Karpas-422 (cell line): ENCODE results near the gene LRRC47. TPM values are rescaled to one million over a fixed set of nuclear protein-coding genes. Genes with fewer than 3 reads are reported as not detected.

Experiments
- DNase-seq: peaks from one replicate; pipeline ENCODE4 v3.0.0-alpha.2; 2015
- H2AFZ ChIP-seq: fragments of 200-600 bp; sonication (generic); 2 replicates; pipeline ENCODE4 v1.6.1; 2014; ENCODE audit warnings: antibody characterized with exemption, low read length, mixed read lengths
- H3K27ac ChIP-seq: fragments of 200-600 bp; sonication (generic); 2 replicates; pipeline ENCODE4 v1.5.1; 2014; ENCODE audit warnings: mild to moderate bottlenecking, low read length, moderate library complexity
- H3K27me3 ChIP-seq: fragments of 200-600 bp; sonication (generic); 2 replicates; pipeline ENCODE4 v1.6.1; 2014; ENCODE audit warnings: low read length, mixed read lengths
- H3K36me3 ChIP-seq: fragments of 200-600 bp; sonication (generic); 2 replicates; pipeline ENCODE4 v1.6.1; 2014; ENCODE audit warnings: low read length, mixed read lengths; ENCODE audit not compliant: insufficient read depth
- H3K4me1 ChIP-seq: fragments of 200-600 bp; sonication (generic); 2 replicates; pipeline ENCODE4 v1.6.1; 2014; ENCODE audit warnings: mild to moderate bottlenecking, low read length, mixed read lengths
- H3K4me2 ChIP-seq: fragments of 200-600 bp; sonication (generic); 2 replicates; pipeline ENCODE4 v1.6.1; 2014; ENCODE audit warnings: low read length, low read depth, mild to moderate bottlenecking; ENCODE audit not compliant: poor library complexity, severe bottlenecking
- H3K4me3 ChIP-seq: fragments of 200-600 bp; sonication (generic); 2 replicates; pipeline ENCODE4 v1.5.1; 2014; ENCODE audit warnings: mild to moderate bottlenecking, antibody characterized with exemption, low read length, mixed read lengths
- H3K79me2 ChIP-seq: fragments of 200-600 bp; sonication (generic); 2 replicates; pipeline ENCODE4 v1.6.1; 2014; ENCODE audit warnings: mild to moderate bottlenecking, low read length, mixed read lengths
- H3K9ac ChIP-seq: fragments of 200-600 bp; sonication (generic); 2 replicates; pipeline ENCODE4 v1.6.0; 2014; ENCODE audit warnings: low read length
- H3K9me2 ChIP-seq: fragments of 200-600 bp; sonication (generic), shearing (Covaris generic); replicated peaks from 2 replicates; pipeline ENCODE4 v1.6.0; 2014; ENCODE audit warnings: mild to moderate bottlenecking, low read length, moderate library complexity; ENCODE audit not compliant: insufficient read depth
- H3K9me3 ChIP-seq: fragments of 300-700, 200-600 bp; sonication (generic); 2 replicates; pipeline ENCODE4 v1.6.1; 2014; ENCODE audit warnings: low read length, mixed read lengths
- H4K20me1 ChIP-seq: fragments of 200-600 bp; sonication (generic); 2 replicates; pipeline ENCODE4 v1.6.1; 2014; ENCODE audit warnings: mild to moderate bottlenecking, antibody characterized with exemption, low read length, low read depth; ENCODE audit not compliant: insufficient read depth
- total RNA-seq: library from RNA; depleted of rRNA; stranded (reverse); fragments of >200 nt; shearing (Covaris generic); gene quantifications from 2 replicates; pipeline ENCODE4 v1.2.3, GENCODE V29; 2014; ENCODE audit warnings: low replicate concordance

The LRRC47 gene
- total RNA-seq, 1 experiment from 2014 or later: 10.2 TPM

DNA sequence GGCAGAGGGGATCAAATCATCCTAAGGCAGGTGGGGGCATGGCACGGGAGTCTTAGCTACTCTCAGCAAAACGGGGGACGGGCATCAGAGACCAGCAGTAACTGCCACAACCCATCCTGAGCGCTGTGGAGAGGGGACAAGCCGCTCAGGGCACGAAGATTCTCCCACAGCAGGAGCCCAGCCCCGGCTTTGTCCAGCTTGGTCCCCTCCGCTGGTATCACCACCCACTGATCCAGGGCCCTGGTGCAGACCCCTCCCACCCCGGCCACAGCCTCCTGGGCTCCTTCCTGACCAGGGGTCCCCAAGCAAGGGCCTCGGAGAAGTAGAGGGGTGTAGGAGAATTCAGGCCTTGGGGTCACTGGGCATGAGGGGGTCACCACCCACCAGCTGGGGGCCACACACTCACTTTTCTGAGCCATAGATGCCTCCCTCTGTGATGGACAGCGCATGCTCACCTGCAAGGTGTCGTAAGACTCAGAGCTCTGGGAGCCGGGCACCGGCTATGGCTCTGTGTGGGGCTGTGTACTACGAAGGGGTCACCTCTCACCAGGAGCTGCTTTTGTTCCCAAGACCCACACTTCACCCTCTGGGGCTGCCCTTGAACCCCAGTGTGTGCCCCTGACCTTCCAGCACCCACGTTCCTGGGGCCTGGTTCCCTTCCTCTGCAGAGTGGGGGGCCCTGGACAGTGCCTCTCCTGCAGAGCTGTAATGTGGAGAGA lies 26.1 kb downstream of the LRRC47 start:
- H3K4me3 ChIP-seq: no peak overlapping the region
- H3K27ac ChIP-seq: no peak overlapping the region
- H3K79me2 ChIP-seq: no peaks in the 10 kb centered on the region
- no peak overlapping the region for H3K9ac ChIP-seq
- no peaks in the 10 kb centered on the region for H3K27me3 ChIP-seq
- no peaks in the 10 kb centered on the region for H3K9me3 ChIP-seq
- no peak for DNase-seq
- no peak overlapping the region for H2AFZ ChIP-seq
- H3K4me1 ChIP-seq: peaks cover 14% of the 10 kb centered on the region
- H4K20me1 ChIP-seq: no peaks in the 10 kb centered on the region
- no peaks in the 10 kb centered on the region for H3K36me3 ChIP-seq
- no peak overlapping the region for H3K4me2 ChIP-seq
- no peaks in the 10 kb centered on the region for H3K9me2 ChIP-seq

DNA sequence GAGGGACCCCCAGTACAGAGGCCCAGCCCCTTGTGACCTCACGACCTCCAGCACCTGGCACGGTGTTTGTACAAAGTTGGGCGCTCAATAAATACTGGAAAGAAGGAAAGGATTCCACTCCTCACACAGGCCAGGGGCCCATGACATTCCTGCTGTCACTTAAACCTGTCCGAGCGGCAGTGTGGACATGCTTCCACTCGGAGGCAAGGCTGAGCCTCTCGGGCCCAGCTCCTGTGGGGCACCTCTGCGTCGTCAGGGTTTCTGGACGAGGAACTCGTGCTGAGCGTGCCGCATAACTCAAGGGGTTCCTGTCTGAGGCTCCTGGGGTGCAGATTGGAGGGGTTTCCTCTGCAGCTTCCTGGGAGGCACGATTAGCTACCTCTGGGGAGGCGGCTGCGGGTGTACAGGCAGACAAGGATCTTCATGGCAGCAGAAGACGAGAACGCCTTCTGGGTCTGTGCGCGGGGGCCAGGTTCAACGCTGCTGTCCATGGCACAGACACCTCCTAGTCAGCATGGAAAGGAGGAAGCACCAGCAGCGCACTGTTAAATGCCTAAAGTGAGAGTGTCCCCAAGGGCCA lies 27.4 kb downstream of the LRRC47 start:
- Histone ChIP-seq H3K27me3 (no peaks in the 10 kb centered on the region), H3K27ac (no peak overlapping the region), H3K4me1 (peaks cover 13% of the 10 kb centered on the region), H2AFZ (no peak overlapping the region), H3K4me2 (no peak overlapping the region), H3K9me3 (no peaks in the 10 kb centered on the region), H3K4me3 (no peak overlapping the region), H3K9ac (no peak overlapping the region), H3K9me2 (no peaks in the 10 kb centered on the region), H3K36me3 (no peaks in the 10 kb centered on the region), H4K20me1 (no peaks in the 10 kb centered on the region), H3K79me2 (no peaks in the 10 kb centered on the region)
- no peak for DNase-seq

- Histone ChIP-seq H3K27me3 (no peaks in the 10 kb centered on the region), H2AFZ (no peak overlapping the region), H3K79me2 (no peaks in the 10 kb centered on the region), H3K4me2 (no peak overlapping the region), H3K9me2 (no peaks in the 10 kb centered on the region), H4K20me1 (no peaks in the 10 kb centered on the region), H3K9me3 (no peaks in the 10 kb centered on the region), H3K27ac (no peak overlapping the region), H3K4me1 (peaks cover 9% of the 10 kb centered on the region), H3K4me3 (no peak overlapping the region), H3K9ac (no peak overlapping the region), H3K36me3 (no peaks in the 10 kb centered on the region)
- no peak for DNase-seq
Observed at GRCh38 chr1:3767328-3767925, 28.9 kb downstream of the LRRC47 start.

DNA sequence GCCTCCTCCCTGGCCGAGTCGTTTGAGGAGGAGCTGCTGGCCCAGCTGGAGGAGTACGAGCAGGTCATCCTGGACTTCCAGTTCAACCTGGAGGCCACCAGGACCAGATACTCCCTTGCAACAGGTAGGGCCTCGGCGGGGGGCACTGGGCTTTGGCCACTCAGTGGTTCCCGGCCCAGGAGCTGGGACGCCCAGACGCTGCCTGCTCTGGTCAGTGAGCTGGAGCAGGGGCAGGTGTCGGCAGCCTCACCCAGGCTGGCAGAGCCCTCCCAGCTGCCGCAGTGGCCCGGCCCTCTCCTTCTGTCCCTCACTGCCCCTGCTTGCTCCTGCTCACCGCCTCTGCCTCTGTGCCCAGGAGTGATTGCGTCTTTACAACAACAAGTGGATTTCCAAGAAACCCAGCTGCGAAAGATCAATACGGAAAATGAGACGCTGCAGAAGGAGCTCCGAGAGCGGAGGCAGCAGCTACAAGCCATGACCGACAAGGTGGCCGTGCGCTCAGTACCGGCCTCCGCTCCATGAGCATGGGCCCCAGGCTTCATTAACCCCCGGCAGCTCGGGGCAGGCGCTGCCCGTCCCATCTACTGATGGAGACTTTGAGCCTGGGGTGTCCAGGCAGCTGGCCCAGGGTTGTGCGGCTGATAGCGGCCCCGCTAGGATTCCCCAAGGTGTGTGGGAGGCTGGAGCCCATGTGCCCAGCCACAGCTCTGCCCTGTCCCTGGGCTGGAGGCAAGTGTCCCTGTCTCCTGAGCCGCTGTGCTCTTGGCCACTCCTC lies 32.8 kb downstream of the LRRC47 start:
- Histone ChIP-seq H3K9me3 (no peaks in the 10 kb centered on the region), H3K27ac (no peak overlapping the region), H4K20me1 (no peaks in the 10 kb centered on the region), H3K9me2 (no peaks in the 10 kb centered on the region), H3K4me1 (no peaks in the 10 kb centered on the region), H3K27me3 (no peaks in the 10 kb centered on the region), H3K36me3 (no peaks in the 10 kb centered on the region), H3K79me2 (no peaks in the 10 kb centered on the region), H3K4me2 (no peak overlapping the region), H3K4me3 (no peak overlapping the region), H2AFZ (no peak overlapping the region), H3K9ac (no peak overlapping the region)
- no peak for DNase-seq

- Histone ChIP-seq H3K27me3 (no peaks in the 10 kb centered on the region), H3K9me2 (no peaks in the 10 kb centered on the region), H3K79me2 (no peaks in the 10 kb centered on the region), H4K20me1 (no peaks in the 10 kb centered on the region), H3K27ac (no peak overlapping the region), H3K36me3 (no peaks in the 10 kb centered on the region), H3K9ac (no peak overlapping the region), H3K4me2 (no peak overlapping the region), H3K4me3 (no peak overlapping the region), H2AFZ (no peak overlapping the region), H3K4me1 (no peaks in the 10 kb centered on the region), H3K9me3 (no peaks in the 10 kb centered on the region)
- no peak for DNase-seq
Observed at GRCh38 chr1:3762873-3763228, 33.4 kb downstream of the LRRC47 start.

- Histone ChIP-seq H4K20me1 (no peaks in the 10 kb centered on the region), H3K9me2 (no peaks in the 10 kb centered on the region), H3K4me3 (no peak overlapping the region), H3K27ac (no peak overlapping the region), H3K36me3 (no peaks in the 10 kb centered on the region), H3K9ac (no peak overlapping the region), H3K4me2 (no peak overlapping the region), H3K79me2 (no peaks in the 10 kb centered on the region), H3K9me3 (no peaks in the 10 kb centered on the region), H3K4me1 (no peaks in the 10 kb centered on the region), H3K27me3 (no peaks in the 10 kb centered on the region), H2AFZ (no peak overlapping the region)
- no peak for DNase-seq
Observed at GRCh38 chr1:3762151-3762872, 34.0 kb downstream of the LRRC47 start.

DNA sequence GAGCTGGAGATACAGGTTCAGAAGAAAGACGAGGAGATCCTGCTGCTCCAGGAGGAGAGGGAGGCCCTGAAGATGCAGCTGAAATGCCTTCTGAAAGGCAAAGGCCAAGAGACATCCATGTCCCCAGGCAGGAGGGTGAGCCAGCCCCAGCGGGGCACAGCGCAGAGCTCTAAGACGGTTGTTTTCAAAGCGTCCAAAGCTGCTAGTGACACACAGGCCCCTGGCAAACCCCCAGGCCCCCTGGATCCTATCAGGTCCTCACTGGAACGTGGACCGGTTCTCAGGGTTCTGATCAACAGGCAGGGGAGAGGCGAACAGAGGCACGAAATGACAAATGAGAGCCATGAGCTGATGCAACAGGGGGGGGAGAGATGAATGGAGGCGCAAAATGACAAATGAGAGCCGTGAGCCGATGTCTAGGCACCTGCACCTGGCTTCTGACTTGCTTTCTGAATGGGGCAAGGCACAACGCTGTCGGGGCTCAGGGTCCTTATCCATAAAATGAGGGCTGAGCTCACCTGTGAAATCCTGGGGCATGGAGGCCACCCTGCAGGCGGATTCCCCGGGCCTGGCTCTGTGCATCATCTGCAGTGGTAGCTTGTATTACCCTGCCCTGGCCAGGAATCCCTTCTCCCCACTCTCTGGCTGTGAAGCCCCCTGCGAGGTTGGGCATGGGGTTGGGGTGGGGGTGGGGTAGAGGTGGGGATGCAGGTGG lies 34.8 kb downstream of the LRRC47 start:
- Histone ChIP-seq H3K27ac (no peak overlapping the region), H3K9me3 (no peaks in the 10 kb centered on the region), H3K9ac (no peak overlapping the region)

More for the DNA sequence above, 34.8 kb downstream of the LRRC47 start:
- no peaks in the 10 kb centered on the region for H4K20me1 ChIP-seq
- no peak overlapping the region for H3K4me2 ChIP-seq
- no peak overlapping the region for H3K4me3 ChIP-seq
- no peaks in the 10 kb centered on the region for H3K36me3 ChIP-seq
- no peaks in the 10 kb centered on the region for H3K9me2 ChIP-seq
- no peaks in the 10 kb centered on the region for H3K79me2 ChIP-seq
- no peaks in the 10 kb centered on the region for H3K27me3 ChIP-seq
- H3K4me1 ChIP-seq: no peaks in the 10 kb centered on the region
- no peak overlapping the region for H2AFZ ChIP-seq
- no peak for DNase-seq
